Thoracic aorta (tissue), 2 donors: ENCODE results near the gene TTC13. TPM values are rescaled to one million over a fixed set of nuclear protein-coding genes. Genes with fewer than 3 reads are reported as not detected.
"Not testable (repeated sequence)": the region's sequence is repeated elsewhere in the genome, so short reads cannot be mapped to it uniquely, and the experiment has no call there.

ENCODE experiments used
- ATAC-seq: fragments of 150-250 bp; one replicate; pipeline ENCODE4 v1.8.0; 2017; ENCODE audit warnings: low read depth; ENCODE audit not compliant: insufficient number of reproducible peaks, low FRiP score
- DNase-seq: peaks from one replicate; pipeline ENCODE4 v3.0.0-alpha.2; 2020; ENCODE audit warnings: low spot score
- H3K27ac ChIP-seq, 2 donors: fragments of 200-600 bp; sonication (generic); 1 replicate in 1 of 2; 2 replicates in 1 of 2; pipeline ENCODE4 v1.5.1; 2016; ENCODE audit warnings: mild to moderate bottlenecking in 2 of 2, moderate library complexity in 2 of 2
- H3K27me3 ChIP-seq: fragments of 200-600 bp; sonication (generic); replicated peaks from 2 replicates; pipeline ENCODE4 v1.6.0; 2016; ENCODE audit warnings: mild to moderate bottlenecking; ENCODE audit not compliant: insufficient read depth
- H3K36me3 ChIP-seq: fragments of 200-600 bp; sonication (generic); one replicate; pipeline ENCODE4 v1.5.1; 2016
- H3K4me1 ChIP-seq, 2 donors: fragments of 200-600 bp; sonication (generic); 1 replicate in 1 of 2; 2 replicates in 1 of 2; pipeline versions ENCODE4 v1.5.1 to v1.6.0; 2016; ENCODE audit warnings: low read depth in 2 of 2, mild to moderate bottlenecking in 1 of 2; ENCODE audit not compliant: control insufficient read depth in 1 of 2
- H3K4me3 ChIP-seq: fragments of 200-600 bp; sonication (generic); 2 replicates; pipeline ENCODE4 v1.5.1; 2016; ENCODE audit warnings: mild to moderate bottlenecking
- H3K9me3 ChIP-seq: fragments of 200-600 bp; sonication (generic); 2 replicates; pipeline ENCODE4 v1.5.1; 2016
- CTCF ChIP-seq: fragments of 200-600 bp; sonication (generic); IDR thresholded peaks from one replicate; pipeline ENCODE4 v1.5.1; 2019; ENCODE audit warnings: antibody characterized with exemption
- total RNA-seq, 2 donors: library from RNA; depleted of rRNA; stranded (reverse); fragments of >200 nt; gene quantifications; one replicate each; pipeline versions ENCODE4 v1.1.0 to v1.2.3, GENCODE V29; 2016

The TTC13 gene
- total RNA-seq, 2 donors from 2014 or later: 35.0 to 66.1 TPM

- DNase-seq: no peak
- Histone ChIP-seq H3K9me3 (no peaks in the 10 kb centered on the region), H3K36me3 (no peaks in the 10 kb centered on the region), H3K4me3 (no peak overlapping the region), H3K27me3 (no peaks in the 10 kb centered on the region), H3K27ac (no peak overlapping the region), H3K4me1 (no peaks in the 10 kb centered on the region)
- no peak for ATAC-seq
- TF ChIP-seq CTCF: no peak
Observed at GRCh38 chr1:231016966-231017365, 38.3 kb upstream of the TTC13 start.

- Histone ChIP-seq H3K4me1 (no peaks in the 10 kb centered on the region), H3K4me3 (no peak overlapping the region), H3K27ac (no peak overlapping the region), H3K9me3 (no peaks in the 10 kb centered on the region), H3K27me3 (no peaks in the 10 kb centered on the region), H3K36me3 (no peaks in the 10 kb centered on the region)
- DNase-seq (no peak), ATAC-seq (no peak)
- no peak for TF ChIP-seq CTCF
Observed at GRCh38 chr1:231016234-231016633, 37.6 kb upstream of the TTC13 start.

- Histone ChIP-seq H3K36me3 (no peaks in the 10 kb centered on the region), H3K27me3 (no peaks in the 10 kb centered on the region), H3K9me3 (no peaks in the 10 kb centered on the region), H3K4me3 (no peak overlapping the region), H3K27ac (no peak overlapping the region), H3K4me1 (no peaks in the 10 kb centered on the region)
- ATAC-seq (no peak), DNase-seq (no peak)
- no peak for TF ChIP-seq CTCF
Observed at GRCh38 chr1:231013391-231014015, 34.8 kb upstream of the TTC13 start.

- no peak overlapping the region for H3K27ac ChIP-seq
- H3K9me3 ChIP-seq: peaks cover 4% of the 10 kb centered on the region
- DNase-seq (no peak), ATAC-seq (no peak)
- no peak overlapping the region for H3K4me3 ChIP-seq
- H3K4me1 ChIP-seq: no peaks in the 10 kb centered on the region
- no peaks in the 10 kb centered on the region for H3K36me3 ChIP-seq
- no peak for TF ChIP-seq CTCF
- H3K27me3 ChIP-seq: no peaks in the 10 kb centered on the region
Observed at GRCh38 chr1:231011963-231012362, 33.3 kb upstream of the TTC13 start.

GRCh38 chr1:231011360-231011759 lies 32.7 kb upstream of the TTC13 start:
- Histone ChIP-seq H3K9me3 (peaks cover 6% of the 10 kb centered on the region), H3K36me3 (no peaks in the 10 kb centered on the region), H3K27me3 (no peaks in the 10 kb centered on the region), H3K27ac (no peak overlapping the region), H3K4me3 (no peak overlapping the region), H3K4me1 (no peaks in the 10 kb centered on the region)
- DNase-seq: no peak
- no peak for ATAC-seq
- TF ChIP-seq CTCF: no peak

GRCh38 chr1:231007535-231007934 lies 28.9 kb upstream of the TTC13 start:
- not testable (repeated sequence) for H3K36me3 ChIP-seq, H3K4me1 ChIP-seq, H3K27ac ChIP-seq, ATAC-seq, H3K27me3 ChIP-seq, DNase-seq, H3K4me3 ChIP-seq
- H3K9me3 ChIP-seq: peaks cover 30% of the 10 kb centered on the region
